ENCODE results near the gene CA5A.

GRCh38 chr16:87976665-87977064 is 40.3 kb upstream of the CA5A start:
- no peak for TF ChIP-seq CTCF (IDR thresholded peaks at IDR 0.05)
- no peak for TF ChIP-seq POLR2A (IDR thresholded peaks at IDR 0.05)

Data from uterus (tissue), 2 donors.